ENCODE data around the gene RPL10L.

The RPL10L gene

GRCh38 chr14:46651526-46652144, at the start of gene RPL10L:
RPL10L (minus strand) TSS chr14:46651781; CDS start chr14:46651736, 45 bp downstream.
- no peak for DNase-seq

GRCh38 chr14:46691819-46692218, 40.2 kb upstream of the RPL10L start:
- no peak for DNase-seq

- DNase-seq = no peak
These were observed 35.1 kb upstream of the RPL10L start for GRCh38 chr14:46686652-46687051.

- no peak for DNase-seq
These were observed 20.5 kb upstream of the RPL10L start for GRCh38 chr14:46672128-46672527.

- no peak for DNase-seq
These were observed 11.8 kb upstream of the RPL10L start for GRCh38 chr14:46663382-46663781.

- DNase-seq = no peak
These were observed 10.1 kb upstream of the RPL10L start for GRCh38 chr14:46661728-46662127.

GRCh38 chr14:46653031-46653755, 1.6 kb upstream of the RPL10L start:
- no peak for DNase-seq

- DNase-seq = no peak
These were observed 4.8 kb downstream of the RPL10L start for GRCh38 chr14:46646796-46647195.

- DNase-seq = no peak
These were observed 24.7 kb downstream of the RPL10L start for GRCh38 chr14:46626876-46627275.

Data from NCI-H1694 treated with DMSO at 0.1 percent for 48 hours (cell line).